Neutrophil (primary cell): ENCODE data around the gene EIF4A2.

ENCODE experiments used
- H3K27ac ChIP-seq: fragments of 200-600 bp; sonication (generic); 2 replicates; pipeline ENCODE4 v1.5.1; 2016; ENCODE audit warnings: mild to moderate bottlenecking, moderate library complexity
- H3K27me3 ChIP-seq: fragments of 200-600 bp; sonication (generic); 2 replicates; pipeline ENCODE4 v1.6.0; 2016; ENCODE audit warnings: mild to moderate bottlenecking
- H3K36me3 ChIP-seq: fragments of 200-600 bp; sonication (generic); 2 replicates; pipeline ENCODE4 v1.5.1; 2017
- H3K4me1 ChIP-seq, 2 experiments: fragments of 200-600 bp in 1 of 2; sonication (generic) in 1 of 2; 1 replicate in 1 of 2; 2 replicates in 1 of 2; pipeline versions ENCODE4 v1.5.1 to v1.6.1; 2013 to 2016; ENCODE audit warnings: low read depth in 1 of 2, low read length in 1 of 2, mild to moderate bottlenecking in 1 of 2, moderate library complexity in 1 of 2; ENCODE audit not compliant: control insufficient read depth in 1 of 2, insufficient read depth in 1 of 2
- H3K4me3 ChIP-seq, 2 experiments: fragments of 200-600 bp in 1 of 2; sonication (generic) in 1 of 2; 1 replicate in 1 of 2; 2 replicates in 1 of 2; pipeline ENCODE4 v1.5.1; 2013 to 2016; ENCODE audit warnings: low read depth in 1 of 2, low read length in 1 of 2, mild to moderate bottlenecking in 1 of 2, moderate library complexity in 1 of 2
- H3K9me3 ChIP-seq: fragments of 200-600 bp; sonication (generic); 2 replicates; pipeline ENCODE4 v1.5.1; 2016
- TF ChIP-seq, protein P1 (sequence below): fragments of 200-600 bp; sonication (generic); IDR thresholded peaks from 2 replicates; pipeline ENCODE4 v1.5.1; 2016; ENCODE audit warnings: antibody characterized with exemption

Gene EIF4A2

DNA sequence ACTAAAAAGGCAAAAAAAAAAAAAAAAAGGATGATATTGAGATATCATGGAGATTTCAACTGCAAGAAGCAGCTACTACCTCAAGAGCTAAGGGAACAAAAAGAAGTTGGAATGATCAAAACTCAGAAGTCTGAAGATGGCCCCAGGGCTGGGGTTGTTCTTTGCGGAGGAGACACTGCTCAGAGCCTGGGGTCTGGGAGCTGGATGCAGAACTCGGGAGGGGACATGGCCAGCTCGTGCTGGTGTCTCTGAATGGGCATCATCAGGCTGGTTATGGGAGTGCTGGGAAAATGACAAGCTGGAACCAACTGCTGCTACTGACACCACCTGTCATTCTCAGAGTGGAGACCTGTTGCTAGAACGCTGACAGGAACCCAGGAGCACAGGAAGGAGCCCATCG, 45.0 kb downstream of the EIF4A2 start:
- H3K9me3 ChIP-seq, result no peaks in the 10 kb centered on the region
- H3K36me3 ChIP-seq, result no peaks in the 10 kb centered on the region
- no peak overlapping the region for H3K27ac ChIP-seq
- H3K4me3 ChIP-seq, result no peak overlapping the region
- H3K4me1 ChIP-seq, result peaks cover 21 to 26% of the 10 kb centered on the region in 2 experiments
- H3K27me3 ChIP-seq, result peaks cover 85% of the 10 kb centered on the region
- TF ChIP-seq, protein P1, sequence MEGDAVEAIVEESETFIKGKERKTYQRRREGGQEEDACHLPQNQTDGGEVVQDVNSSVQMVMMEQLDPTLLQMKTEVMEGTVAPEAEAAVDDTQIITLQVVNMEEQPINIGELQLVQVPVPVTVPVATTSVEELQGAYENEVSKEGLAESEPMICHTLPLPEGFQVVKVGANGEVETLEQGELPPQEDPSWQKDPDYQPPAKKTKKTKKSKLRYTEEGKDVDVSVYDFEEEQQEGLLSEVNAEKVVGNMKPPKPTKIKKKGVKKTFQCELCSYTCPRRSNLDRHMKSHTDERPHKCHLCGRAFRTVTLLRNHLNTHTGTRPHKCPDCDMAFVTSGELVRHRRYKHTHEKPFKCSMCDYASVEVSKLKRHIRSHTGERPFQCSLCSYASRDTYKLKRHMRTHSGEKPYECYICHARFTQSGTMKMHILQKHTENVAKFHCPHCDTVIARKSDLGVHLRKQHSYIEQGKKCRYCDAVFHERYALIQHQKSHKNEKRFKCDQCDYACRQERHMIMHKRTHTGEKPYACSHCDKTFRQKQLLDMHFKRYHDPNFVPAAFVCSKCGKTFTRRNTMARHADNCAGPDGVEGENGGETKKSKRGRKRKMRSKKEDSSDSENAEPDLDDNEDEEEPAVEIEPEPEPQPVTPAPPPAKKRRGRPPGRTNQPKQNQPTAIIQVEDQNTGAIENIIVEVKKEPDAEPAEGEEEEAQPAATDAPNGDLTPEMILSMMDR, result no peak

DNA sequence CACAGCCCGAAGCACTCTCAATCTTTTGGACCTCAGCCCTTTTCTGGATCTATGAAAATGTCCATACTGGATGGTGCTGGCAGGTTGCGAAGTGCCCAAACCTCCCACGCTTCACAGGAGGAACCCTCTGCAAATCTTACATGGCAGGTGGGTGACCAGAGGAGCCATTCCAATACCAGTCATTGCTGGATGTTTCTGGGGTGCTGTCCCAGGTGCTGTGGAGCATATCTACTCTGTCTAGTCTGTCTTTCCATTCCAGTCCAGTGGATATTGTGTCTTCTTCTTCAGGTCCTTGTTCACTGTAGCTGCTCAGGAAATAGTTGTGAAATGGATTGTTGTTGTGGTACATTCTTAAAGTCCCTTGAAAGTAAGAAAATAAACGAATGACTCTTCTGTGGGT, 48.4 kb downstream of the EIF4A2 start:
- Histone ChIP-seq H3K4me1 (peaks cover 11 to 13% of the 10 kb centered on the region in 2 experiments), H3K36me3 (no peaks in the 10 kb centered on the region), H3K9me3 (no peaks in the 10 kb centered on the region), H3K27ac (no peak overlapping the region), H3K4me3 (no peak overlapping the region), H3K27me3 (peaks cover 57% of the 10 kb centered on the region)
- TF ChIP-seq, protein P1, result no peak

DNA sequence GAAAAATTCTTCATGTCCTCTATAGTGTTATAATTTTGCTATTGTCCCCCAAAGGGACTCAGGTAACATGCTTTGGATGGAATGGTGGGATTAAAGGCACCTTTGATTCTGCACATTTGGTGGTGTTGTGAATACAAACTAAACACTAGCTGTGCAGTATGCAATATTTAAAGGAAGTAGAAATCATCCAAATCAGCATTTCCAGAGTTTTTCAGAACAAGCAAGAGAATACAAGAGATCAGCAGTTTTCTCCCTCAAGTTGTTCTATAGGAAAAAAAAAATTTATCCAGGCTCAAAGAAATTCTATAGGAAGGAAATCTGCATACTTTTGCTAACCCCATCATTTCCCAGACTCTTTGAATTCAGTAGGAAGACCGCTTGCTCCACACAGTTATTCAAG, 48.9 kb downstream of the EIF4A2 start:
- Histone ChIP-seq H3K4me3 (no peak overlapping the region), H3K9me3 (no peaks in the 10 kb centered on the region), H3K27ac (no peak overlapping the region), H3K4me1 (peaks cover 10 to 11% of the 10 kb centered on the region in 2 experiments), H3K36me3 (no peaks in the 10 kb centered on the region), H3K27me3 (peaks cover 52% of the 10 kb centered on the region)
- TF ChIP-seq, protein P1, result no peak
